Myometrial cell (primary cell): ENCODE data around the gene COX6A1. TPM values are rescaled to one million over a fixed set of nuclear protein-coding genes. Genes with fewer than 3 reads are reported as not detected.

Experiments
- total RNA-seq: library from RNA; depleted of rRNA; stranded (reverse); fragments of >200 nt; gene quantifications from 2 replicates; pipeline ENCODE4 v1.2.3, GENCODE V29; 2015

The COX6A1 gene
- total RNA-seq = 499 and 694 TPM in 2 replicates

DNA sequence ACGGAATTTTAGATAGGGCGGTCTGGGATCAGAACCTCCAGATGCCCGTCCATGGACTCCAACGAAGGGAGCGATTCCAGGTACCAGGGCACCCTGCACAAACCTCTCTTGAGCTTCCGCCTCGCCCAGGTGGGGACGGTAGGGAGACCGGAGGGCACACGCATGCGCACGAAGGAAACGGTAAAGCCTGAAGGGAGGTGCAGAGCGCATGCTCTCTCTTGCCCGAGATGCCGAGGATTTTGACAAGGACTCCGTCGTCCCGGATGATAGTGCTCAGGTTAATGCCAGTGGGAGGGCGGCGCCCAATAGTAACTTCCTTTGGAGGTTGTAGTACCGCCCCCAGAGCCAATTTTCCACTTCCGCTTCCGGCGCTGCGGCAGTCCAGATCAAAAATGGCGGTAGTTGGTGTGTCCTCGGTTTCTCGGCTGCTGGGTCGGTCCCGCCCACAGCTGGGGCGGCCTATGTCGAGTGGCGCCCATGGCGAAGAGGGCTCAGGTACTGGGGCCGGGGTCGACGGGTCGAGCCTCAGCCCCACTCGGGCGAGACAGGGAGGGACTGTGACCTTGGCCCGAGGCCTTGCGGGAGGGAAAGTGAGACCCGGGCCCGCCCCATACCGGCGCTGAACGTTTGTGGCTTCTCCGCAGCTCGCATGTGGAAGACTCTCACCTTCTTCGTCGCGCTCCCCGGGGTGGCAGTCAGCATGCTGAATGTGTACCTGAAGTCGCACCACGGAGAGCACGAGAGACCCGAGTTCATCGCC is at the start of gene COX6A1:
TSS of gene COX6A1 (plus strand) at position 379 of the 760 bp plus-strand sequence. CDS start at position 393, 14 bp downstream.

DNA sequence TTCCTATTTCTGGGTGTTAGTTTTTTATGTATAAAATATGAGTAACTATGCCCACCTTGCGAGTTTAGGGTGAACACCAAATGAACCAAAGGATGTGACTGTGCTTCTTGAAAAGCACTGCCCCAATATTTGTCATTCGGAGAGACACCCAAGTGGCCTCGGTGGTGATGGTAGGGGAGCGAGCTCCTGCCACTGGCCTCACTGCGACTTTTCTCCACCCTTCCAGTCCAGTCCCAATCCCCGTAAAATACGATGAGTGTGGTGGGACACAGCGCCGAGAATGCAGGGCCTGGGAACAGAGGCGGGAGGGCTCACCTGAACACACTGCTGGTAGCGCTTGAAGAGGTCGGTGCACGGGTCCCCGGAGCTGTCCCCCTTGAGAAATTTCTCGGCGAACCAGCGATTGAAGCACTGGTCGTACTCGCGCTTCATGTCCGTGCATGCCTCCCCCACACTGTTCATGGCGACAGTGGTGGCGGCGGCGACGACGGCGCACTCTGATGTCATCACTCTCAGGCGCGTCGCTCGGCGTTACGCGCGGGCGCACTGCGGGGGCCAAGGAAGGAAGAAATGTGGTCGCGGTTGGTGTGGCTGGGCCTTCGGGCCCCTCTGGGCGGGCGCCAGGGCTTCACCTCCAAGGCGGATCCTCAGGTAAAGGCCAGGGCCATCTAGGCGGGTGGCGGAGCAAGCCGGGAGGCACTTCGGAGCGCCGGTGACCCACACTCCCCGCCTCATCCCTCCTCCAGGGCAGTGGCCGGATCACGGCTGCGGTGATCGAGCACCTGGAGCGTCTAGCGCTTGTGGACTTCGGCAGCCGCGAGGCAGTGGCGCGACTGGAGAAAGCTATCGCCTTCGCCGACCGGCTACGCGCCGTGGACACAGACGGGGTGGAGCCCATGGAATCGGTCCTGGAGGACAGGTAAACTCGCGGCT is 8.3 kb downstream of the COX6A1 start, which contains the start of the genes GATC and TRIAP1:
TSS of gene GATC (plus strand) at position 534 of the 933 bp plus-strand sequence. CDS start at position 571, 37 bp downstream.
TSS of gene TRIAP1 (minus strand) at position 474 of the 933 bp plus-strand sequence. CDS start at position 462, 12 bp downstream.

DNA sequence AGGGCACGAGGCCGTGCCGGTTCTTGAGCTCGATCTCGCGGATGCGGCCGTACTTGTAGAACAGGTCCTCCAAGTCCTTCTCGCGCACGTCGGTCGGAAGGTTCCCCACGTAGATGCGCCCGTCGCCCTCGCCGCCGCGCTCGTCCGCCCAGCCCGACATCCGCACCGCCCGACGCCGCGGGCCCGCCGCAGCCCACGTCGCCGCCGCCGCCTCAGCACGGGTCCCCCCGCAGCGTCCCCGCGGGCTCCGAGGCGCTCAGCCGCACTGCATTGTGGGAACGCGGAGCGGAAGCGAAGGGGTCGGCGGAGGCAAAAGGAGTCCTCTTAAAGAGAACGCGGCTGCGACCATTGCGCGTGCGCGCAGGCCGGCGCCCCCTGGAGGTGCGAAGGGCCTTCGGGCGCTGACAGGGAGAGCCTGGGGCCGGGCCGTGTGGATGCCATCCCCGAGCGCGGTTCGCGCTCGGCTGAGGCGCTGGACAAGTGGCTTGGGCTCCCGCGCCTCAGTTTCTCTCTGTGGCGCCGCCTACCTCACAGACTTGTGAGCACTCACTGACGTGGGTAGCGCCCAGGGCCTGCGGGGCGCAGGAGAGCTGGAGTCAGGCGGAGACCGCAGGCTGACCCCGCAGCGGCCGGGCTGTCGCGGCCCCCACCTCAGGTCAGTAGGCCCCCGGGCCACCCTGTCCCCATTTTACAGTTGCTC is 31.7 kb downstream of the COX6A1 start, which contains the start of gene SRSF9:
TSS of gene SRSF9 (minus strand) at position 299 of the 700 bp plus-strand sequence. CDS start at position 160, 139 bp downstream.

Other genes starting within 250 kb of the COX6A1 start
- gene GCN1, start 243.4 kb upstream of the COX6A1 start, total RNA-seq = 68.3 and 74.4 TPM in 2 replicates
- gene RPLP0, start 237.0 kb upstream of the COX6A1 start, total RNA-seq = 5,194 and 5,943 TPM in 2 replicates
- gene PXN, start 172.4 kb upstream of the COX6A1 start, total RNA-seq = 129 and 139 TPM in 2 replicates
- under 0.01 TPM in 1 of 2 replicates, not detected in the other for gene RNU4-2, start 146.2 kb upstream of the COX6A1 start, total RNA-seq
- under 0.01 TPM in 1 of 2 replicates, not detected in the other for gene RNU4-1, start 144.9 kb upstream of the COX6A1 start, total RNA-seq
- gene SIRT4, start 135.8 kb upstream of the COX6A1 start, total RNA-seq = under 0.01 and 0.35 TPM in 2 replicates
- not detected in 2 replicates for gene PLA2G1B, start 110.3 kb upstream of the COX6A1 start, total RNA-seq
- not detected in 2 replicates for gene MSI1, start 68.9 kb upstream of the COX6A1 start, total RNA-seq
- 53.0 and 60.5 TPM in 2 replicates for gene TRIAP1, start 8.3 kb downstream of the COX6A1 start, total RNA-seq
- 20.0 and 21.9 TPM in 2 replicates for gene GATC, start 8.3 kb downstream of the COX6A1 start, total RNA-seq
- 98.9 and 117 TPM in 2 replicates for gene SRSF9, start 31.6 kb downstream of the COX6A1 start, total RNA-seq
- 290 and 327 TPM in 2 replicates for gene DYNLL1, start 58.0 kb downstream of the COX6A1 start, total RNA-seq
- 25.4 and 33.5 TPM in 2 replicates for gene COQ5, start 91.0 kb downstream of the COX6A1 start, total RNA-seq
- gene RNF10, start 96.2 kb downstream of the COX6A1 start, total RNA-seq = 84.4 and 139 TPM in 2 replicates
- 53.9 and 62.6 TPM in 2 replicates for gene POP5, start 143.3 kb downstream of the COX6A1 start, total RNA-seq
- gene CABP1, start 202.5 kb downstream of the COX6A1 start, total RNA-seq = not detected in 2 replicates
- 131 and 144 TPM in 2 replicates for gene MLEC, start 249.0 kb downstream of the COX6A1 start, total RNA-seq